MCF 10A (cell line): ENCODE data around the gene MBD2. TPM values are rescaled to one million over a fixed set of nuclear protein-coding genes. Genes with fewer than 3 reads are reported as not detected.

ENCODE experiments used
- BruUV-seq: library from RNA; stranded (reverse); fragments of 400-500 nt; replicated peaks from 2 replicates; lab custom pipeline; 2021; lab: Mats Ljungman, UMichigan
- CTCF ChIA-PET: fragments of 300-600 bp; sonication (Branson Sonifier 250); formaldehyde crosslinking; extraction: SDS; loops from one replicate; lab custom pipeline; 2021; ENCODE audit warnings: antibody characterized with exemption, inconsistent platforms; lab: Yijun Ruan, JAX
- POLR2A ChIA-PET: fragments of 300-600, 350-650 bp; sonication (Branson Sonifier 250); formaldehyde crosslinking; extraction: SDS; loops from one replicate; lab custom pipeline; 2020; ENCODE audit warnings: antibody characterized with exemption, inconsistent platforms; lab: Yijun Ruan, JAX
- DNase-seq: peaks from one replicate; pipeline ENCODE4 v3.0.0-alpha.2; 2018; ENCODE audit not compliant: unreplicated experiment
- H3K27ac Mint-ChIP-seq: one replicate; pipeline ENCODE4 v1.8.0; 2022; ENCODE audit warnings: mild to moderate bottlenecking, low read depth, mixed read lengths; ENCODE audit not compliant: unreplicated experiment
- H3K27me3 Mint-ChIP-seq: one replicate; pipeline ENCODE4 v1.8.0; 2022; ENCODE audit warnings: mixed read lengths; ENCODE audit not compliant: insufficient read depth, unreplicated experiment
- H3K36me3 Mint-ChIP-seq: one replicate; pipeline ENCODE4 v1.8.0; 2022; ENCODE audit warnings: mild to moderate bottlenecking, moderate library complexity, mixed read lengths; ENCODE audit not compliant: insufficient read depth, unreplicated experiment
- H3K4me1 Mint-ChIP-seq: one replicate; pipeline ENCODE4 v1.8.0; 2022; ENCODE audit warnings: mixed read lengths; ENCODE audit not compliant: insufficient read depth, unreplicated experiment
- H3K4me3 Mint-ChIP-seq: one replicate; pipeline ENCODE4 v1.8.0; 2022; ENCODE audit warnings: mild to moderate bottlenecking, moderate library complexity, mixed read lengths; ENCODE audit not compliant: unreplicated experiment
- H3K9me3 Mint-ChIP-seq: one replicate; pipeline ENCODE4 v1.8.0; 2022; ENCODE audit warnings: mixed read lengths; ENCODE audit not compliant: unreplicated experiment
- intact Hi-C: fragments of 100-400 bp; cut with micrococcal nuclease; formaldehyde crosslinking; loops from 2 replicates; pipeline ENCODE4 v1.14.1; 2022
- total RNA-seq: library from RNA; stranded (reverse); gene quantifications from 2 replicates; pipeline ENCODE4 v1.2.3, GENCODE V29; 2022
- TF ChIP-seq, protein P1 (sequence below): fragments of 200-600 bp; IDR thresholded peaks from one replicate; pipeline ENCODE4 v1.8.0; 2022; ENCODE audit warnings: antibody characterized with exemption, mild to moderate bottlenecking; ENCODE audit not compliant: unreplicated experiment

MBD2 gene
- total RNA-seq, 1 experiment from 2014 or later = 179 TPM

DNA sequence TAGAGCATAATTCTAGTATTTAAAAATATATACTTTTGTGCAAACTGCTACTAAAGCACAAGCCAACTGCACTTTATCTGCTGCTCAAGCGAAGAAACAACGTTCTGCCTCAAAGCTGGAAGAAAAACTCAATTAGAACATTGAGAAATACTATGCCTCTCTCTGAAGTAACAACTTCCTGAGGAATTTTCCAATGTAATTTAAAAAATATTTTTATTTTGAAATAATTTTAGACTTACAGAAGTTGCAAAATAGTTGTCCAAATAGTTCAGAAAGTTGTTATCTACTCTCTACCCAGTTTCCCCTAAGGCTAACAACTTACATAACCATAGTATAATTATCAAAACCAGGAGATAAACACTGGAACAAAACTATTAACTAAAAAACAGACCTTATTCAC, 32.5 kb upstream of the MBD2 start:
- H3K4me1 Mint-ChIP-seq = peaks cover 19% of the 10 kb centered on the region
- peak overlapping the region; percentile 41 for H3K27ac Mint-ChIP-seq
- BruUV-seq = no TSS peak
- CTCF ChIA-PET = no interaction called here
- no peak overlapping the region for H3K4me3 Mint-ChIP-seq
- TF ChIP-seq, protein P1, sequence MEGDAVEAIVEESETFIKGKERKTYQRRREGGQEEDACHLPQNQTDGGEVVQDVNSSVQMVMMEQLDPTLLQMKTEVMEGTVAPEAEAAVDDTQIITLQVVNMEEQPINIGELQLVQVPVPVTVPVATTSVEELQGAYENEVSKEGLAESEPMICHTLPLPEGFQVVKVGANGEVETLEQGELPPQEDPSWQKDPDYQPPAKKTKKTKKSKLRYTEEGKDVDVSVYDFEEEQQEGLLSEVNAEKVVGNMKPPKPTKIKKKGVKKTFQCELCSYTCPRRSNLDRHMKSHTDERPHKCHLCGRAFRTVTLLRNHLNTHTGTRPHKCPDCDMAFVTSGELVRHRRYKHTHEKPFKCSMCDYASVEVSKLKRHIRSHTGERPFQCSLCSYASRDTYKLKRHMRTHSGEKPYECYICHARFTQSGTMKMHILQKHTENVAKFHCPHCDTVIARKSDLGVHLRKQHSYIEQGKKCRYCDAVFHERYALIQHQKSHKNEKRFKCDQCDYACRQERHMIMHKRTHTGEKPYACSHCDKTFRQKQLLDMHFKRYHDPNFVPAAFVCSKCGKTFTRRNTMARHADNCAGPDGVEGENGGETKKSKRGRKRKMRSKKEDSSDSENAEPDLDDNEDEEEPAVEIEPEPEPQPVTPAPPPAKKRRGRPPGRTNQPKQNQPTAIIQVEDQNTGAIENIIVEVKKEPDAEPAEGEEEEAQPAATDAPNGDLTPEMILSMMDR = no peak
- intact Hi-C loops = no loop called here
- peak; percentile 53 for DNase-seq
- H3K36me3 Mint-ChIP-seq = no peaks in the 10 kb centered on the region
- POLR2A ChIA-PET = interaction anchor here (0.8 to 2.7 kb wide), 3 partner anchors 10 to 34 kb away, joined by 3 to 20 read pairs (median 9); partner anchors contain the start of gene POLI
- H3K27me3 Mint-ChIP-seq = no peaks in the 10 kb centered on the region
- H3K9me3 Mint-ChIP-seq = no peaks in the 10 kb centered on the region

- CTCF ChIA-PET = no interaction called here
- POLR2A ChIA-PET = interaction anchor here (1.0 to 1.3 kb wide), 3 partner anchors 8 to 107 kb away, joined by 3 to 4 read pairs (median 3); partner anchors contain the start of gene MBD2
- no peak for DNase-seq
- Mint-ChIP-seq H3K4me3 (no peak overlapping the region), H3K4me1 (peaks cover 19% of the 10 kb centered on the region), H3K27me3 (no peaks in the 10 kb centered on the region), H3K27ac (peak overlapping the region; percentile 49), H3K9me3 (no peaks in the 10 kb centered on the region), H3K36me3 (no peaks in the 10 kb centered on the region)
- intact Hi-C loops = no loop called here
- TF ChIP-seq, protein P1 = no peak
- BruUV-seq = no TSS peak
Observed at GRCh38 chr18:54255141-54255540, 30.7 kb upstream of the MBD2 start.

DNA sequence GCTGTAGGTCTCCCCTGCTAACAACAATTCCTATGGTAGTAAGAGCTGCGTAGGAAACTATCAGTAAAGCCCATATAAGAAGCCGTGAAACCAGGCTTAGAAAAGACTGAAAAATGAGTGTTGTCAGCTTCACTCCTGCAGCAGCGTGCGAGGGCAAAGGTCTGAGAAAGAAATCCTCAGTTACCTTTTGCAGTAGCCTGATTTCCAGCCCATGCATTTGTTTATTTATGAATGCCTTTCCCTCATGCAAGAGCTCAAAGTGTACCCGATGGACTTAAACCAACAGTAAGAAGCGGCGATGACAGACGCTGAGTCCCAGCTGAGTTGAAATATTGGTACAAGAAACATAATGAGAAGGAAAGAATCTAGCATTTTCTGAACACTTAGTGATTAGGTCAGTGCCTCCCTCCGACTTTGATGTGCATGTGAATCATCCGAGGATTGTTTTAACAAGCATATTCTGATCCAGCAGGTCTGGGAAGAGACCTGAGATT, 29.8 kb upstream of the MBD2 start:
- BruUV-seq = no TSS peak
- POLR2A ChIA-PET = interaction anchor here (0.8 to 1.3 kb wide), 3 partner anchors 15 to 105 kb away, joined by 4 to 7 read pairs (median 4); partner anchors contain the start of genes MBD2 and POLI
- DNase-seq = peak; percentile 60
- Mint-ChIP-seq H3K4me3 (peak overlapping the region; percentile 55), H3K27ac (peak overlapping the region; percentile 49), H3K9me3 (no peaks in the 10 kb centered on the region), H3K27me3 (no peaks in the 10 kb centered on the region), H3K36me3 (no peaks in the 10 kb centered on the region), H3K4me1 (peaks cover 19% of the 10 kb centered on the region)
- TF ChIP-seq, protein P1 = no peak
- CTCF ChIA-PET = interaction anchor here (0.8 to 1.4 kb wide), 3 partner anchors 15 to 688 kb away, joined by 3 to 5 read pairs (median 5); partner anchors contain the start of gene POLI
- intact Hi-C loops = no loop called here

DNA sequence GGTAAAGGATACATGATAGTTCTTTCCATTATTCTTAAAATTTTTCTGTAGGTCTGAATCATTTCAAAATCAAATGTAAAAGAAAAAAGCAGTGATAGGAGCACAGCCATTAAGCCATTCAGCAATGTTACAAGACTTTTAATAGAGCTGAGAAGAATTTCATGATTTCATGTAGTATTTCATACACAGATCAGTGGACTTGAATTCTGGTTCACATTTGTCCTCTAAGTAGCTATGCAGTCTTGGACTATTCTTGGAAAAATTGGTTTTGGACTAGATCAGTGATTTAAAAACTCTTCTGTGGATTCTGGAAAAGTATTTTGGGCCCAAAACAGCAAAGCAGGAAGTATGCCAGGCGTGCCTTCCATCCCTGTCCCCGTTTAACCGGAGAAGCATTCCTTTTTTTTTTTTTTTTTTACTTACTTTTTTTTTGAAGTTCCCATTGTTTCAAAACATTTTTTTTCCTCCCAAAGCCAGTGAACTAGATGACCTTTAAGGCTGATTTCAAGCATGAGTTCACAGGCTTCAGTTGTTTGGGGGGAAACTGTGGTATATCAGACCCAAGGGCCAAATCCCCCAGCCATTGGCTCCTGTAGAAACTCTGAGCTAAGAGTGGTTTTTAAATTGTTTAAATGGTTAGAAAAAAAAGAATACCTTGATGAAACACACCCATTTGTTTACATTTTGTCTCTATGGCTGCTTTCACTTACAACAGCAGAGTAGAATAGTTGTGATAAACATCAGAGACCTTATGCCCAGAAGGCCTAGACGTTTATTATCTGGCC, 27.3 kb upstream of the MBD2 start:
- DNase-seq = no peak
- Mint-ChIP-seq H3K9me3 (no peaks in the 10 kb centered on the region), H3K27me3 (no peaks in the 10 kb centered on the region), H3K4me1 (peaks cover 28% of the 10 kb centered on the region), H3K27ac (no peak overlapping the region), H3K36me3 (no peaks in the 10 kb centered on the region), H3K4me3 (no peak overlapping the region)
- ChIA-PET CTCF (interaction anchor here (0.6 to 2.4 kb wide), 4 partner anchors 13 to 28 kb away, joined by 3 to 17 read pairs (median 4); partner anchors contain the start of gene POLI), POLR2A (interaction anchor here (0.7 to 3.6 kb wide), 5 partner anchors 12 to 29 kb away, joined by 3 to 25 read pairs (median 4); partner anchors contain the start of gene POLI)
- intact Hi-C loops = no loop called here
- BruUV-seq = no TSS peak
- TF ChIP-seq, protein P1 = no peak
